GM04503 (cell line): Measurements from ENCODE around the gene NTRK2.

ENCODE experiments used
- DNase-seq: peaks from one replicate; pipeline ENCODE4 v3.0.0-alpha.2; 2012; ENCODE audit warnings: low read depth

Gene NTRK2

GRCh38 chr9:84681516-84682285 is 12.2 kb downstream of the NTRK2 start:
- no peak for DNase-seq

DNA sequence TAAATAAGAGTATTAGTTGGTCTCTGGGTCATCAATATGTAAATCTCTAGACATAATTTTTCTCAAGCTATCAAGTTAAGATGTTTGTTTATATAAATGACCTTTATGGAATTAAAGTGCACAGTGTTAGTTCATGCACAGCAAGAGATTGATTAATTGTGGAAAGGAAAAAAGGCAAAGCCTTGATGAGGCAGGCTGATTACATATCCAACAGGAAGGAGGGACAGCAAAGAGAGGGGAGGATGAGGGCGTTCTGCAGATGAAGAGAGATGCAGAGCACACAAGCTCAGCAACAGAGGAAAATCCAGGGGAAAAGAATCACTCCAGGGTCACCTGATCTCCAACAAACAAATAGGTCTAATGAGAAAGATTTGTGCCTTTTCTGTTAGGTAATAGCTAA is 16.5 kb downstream of the NTRK2 start:
- DNase-seq, result no peak

GRCh38 chr9:84688956-84689355 is 19.4 kb downstream of the NTRK2 start:
- DNase-seq, result no peak

GRCh38 chr9:84691634-84692033 is 22.1 kb downstream of the NTRK2 start:
- DNase-seq, result no peak

GRCh38 chr9:84694248-84694647 is 24.7 kb downstream of the NTRK2 start:
- no peak for DNase-seq

GRCh38 chr9:84697042-84697441 is 27.5 kb downstream of the NTRK2 start:
- DNase-seq, result no peak

DNA sequence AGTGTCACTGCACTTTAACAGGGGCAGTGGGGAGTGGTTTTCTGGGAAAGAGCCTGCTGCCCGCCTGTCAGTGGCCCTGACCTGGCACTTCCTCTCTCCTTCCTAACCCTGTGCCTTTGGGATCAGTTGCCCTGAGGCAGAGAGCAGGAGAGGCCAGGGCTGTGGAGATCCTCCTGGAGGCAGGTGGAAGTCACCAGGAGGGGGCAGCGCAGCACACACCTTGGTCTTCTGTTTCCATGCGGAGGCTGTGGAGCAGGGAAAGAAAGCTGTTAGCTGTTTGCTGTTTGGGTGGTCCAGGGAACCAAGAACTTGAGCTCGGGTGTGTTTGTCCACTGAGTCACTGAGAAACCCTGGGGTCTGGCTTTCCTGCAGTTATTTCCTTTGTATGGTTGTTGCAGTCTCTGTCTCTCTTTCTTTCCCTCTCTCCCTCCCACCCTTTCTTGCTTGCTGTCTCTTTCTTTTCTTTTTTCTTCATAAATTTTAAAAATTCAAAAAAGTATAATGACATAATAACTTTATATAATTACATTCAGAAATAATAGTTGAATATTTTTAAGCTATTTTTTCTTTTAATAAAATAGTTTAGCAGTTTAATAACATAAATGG is 28.1 kb downstream of the NTRK2 start:
- DNase-seq, result no peak

DNA sequence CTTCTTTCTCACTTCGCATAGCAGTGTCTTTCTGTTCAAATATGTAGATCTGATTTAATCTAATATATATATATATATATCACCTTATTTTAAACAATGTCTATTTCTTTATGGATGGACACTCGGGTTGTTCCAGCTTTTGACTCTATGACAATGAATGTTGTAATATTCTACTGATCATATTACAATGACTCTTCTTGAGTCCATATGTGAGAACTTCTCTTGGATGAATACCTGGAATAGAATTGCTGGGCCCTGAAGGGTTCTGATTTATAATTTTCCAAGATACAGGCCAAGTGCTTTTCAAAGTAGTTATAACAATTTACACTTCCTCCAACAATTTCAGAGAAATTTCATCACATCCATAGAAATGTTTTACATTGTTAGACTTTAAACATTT is 28.8 kb downstream of the NTRK2 start:
- DNase-seq, result no peak

DNA sequence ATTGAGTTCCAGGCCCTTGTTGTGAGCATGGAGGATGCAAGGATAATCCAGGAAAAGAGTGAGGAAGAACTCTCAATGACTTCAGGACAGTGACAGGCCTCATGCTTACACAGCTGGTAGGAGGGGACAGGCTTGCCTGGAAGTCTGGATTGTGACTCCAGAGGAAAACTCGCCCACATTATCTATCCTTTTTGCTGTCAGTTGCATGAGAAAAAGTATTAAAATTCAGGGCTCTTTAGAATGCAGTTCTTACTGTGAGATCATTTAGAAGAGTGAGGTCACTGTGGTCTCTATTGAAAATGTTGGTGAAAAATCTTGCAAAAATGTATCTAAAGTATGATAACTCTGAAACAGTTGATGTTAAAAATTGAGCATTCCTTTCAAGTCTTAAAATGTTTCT is 30.5 kb downstream of the NTRK2 start:
- no peak for DNase-seq

GRCh38 chr9:84701801-84702200 is 32.3 kb downstream of the NTRK2 start:
- DNase-seq, result no peak

DNA sequence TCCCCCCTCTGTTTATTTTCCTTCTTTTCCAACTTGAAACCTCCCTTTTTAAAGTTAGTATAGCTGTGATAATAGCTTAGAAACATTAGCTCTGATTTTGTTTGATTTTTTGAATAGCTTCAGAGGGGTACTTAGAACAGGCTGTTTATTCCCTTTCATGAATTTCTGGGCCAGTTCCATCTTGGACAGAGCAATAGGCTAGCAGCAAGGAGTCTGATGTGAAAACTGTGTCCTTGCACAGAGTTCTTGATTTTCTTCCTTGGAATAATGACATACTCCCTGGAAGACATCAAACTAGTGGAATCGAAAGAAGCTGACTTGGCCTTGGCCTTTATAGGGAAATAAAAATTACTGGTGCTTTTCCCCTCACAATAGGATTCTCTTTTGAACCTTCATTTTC is 32.9 kb downstream of the NTRK2 start:
- no peak for DNase-seq

GRCh38 chr9:84703793-84704192 is 34.3 kb downstream of the NTRK2 start:
- no peak for DNase-seq

DNA sequence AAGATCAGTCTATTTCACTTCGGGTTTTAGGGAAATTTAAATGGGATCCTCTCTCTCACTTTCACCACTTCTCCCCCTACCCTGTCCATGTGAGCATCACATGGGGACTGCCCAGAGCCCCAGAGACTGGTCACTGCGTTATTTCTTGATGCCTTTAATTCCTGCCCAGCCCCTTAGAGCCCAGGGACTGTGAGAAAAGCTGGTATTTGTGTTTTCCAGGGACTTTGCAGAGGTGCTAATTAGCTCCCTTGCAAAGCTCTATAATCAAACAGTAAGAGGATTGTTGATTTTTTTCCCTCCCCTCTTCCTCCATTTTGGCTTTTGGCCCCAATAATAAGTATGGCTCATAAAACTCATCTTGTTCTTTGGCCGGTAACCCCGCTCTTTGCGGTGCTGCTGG is 35.6 kb downstream of the NTRK2 start:
- DNase-seq, result no peak

- DNase-seq, result no peak
Measured at GRCh38 chr9:84708400-84708799, 38.9 kb downstream of the NTRK2 start.

DNA sequence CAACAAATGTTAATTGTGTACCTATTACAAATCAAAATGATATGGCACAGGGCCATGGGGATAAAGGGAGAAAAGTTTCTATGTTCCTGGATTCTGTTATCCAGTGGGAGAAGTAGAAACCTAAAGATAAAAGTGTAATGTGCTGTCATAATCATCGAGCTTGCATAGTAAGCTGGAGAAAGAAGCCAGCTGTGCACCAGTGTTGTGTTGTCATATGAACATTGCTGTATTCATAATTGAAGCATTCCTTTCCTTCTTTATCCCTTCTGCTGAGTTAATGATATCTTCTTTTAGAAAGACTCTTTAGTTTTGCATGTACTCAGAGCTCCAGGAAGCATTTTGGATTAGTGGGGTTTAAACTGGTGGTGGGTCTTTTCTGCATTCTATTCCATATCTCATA is 39.5 kb downstream of the NTRK2 start:
- DNase-seq, result no peak

DNA sequence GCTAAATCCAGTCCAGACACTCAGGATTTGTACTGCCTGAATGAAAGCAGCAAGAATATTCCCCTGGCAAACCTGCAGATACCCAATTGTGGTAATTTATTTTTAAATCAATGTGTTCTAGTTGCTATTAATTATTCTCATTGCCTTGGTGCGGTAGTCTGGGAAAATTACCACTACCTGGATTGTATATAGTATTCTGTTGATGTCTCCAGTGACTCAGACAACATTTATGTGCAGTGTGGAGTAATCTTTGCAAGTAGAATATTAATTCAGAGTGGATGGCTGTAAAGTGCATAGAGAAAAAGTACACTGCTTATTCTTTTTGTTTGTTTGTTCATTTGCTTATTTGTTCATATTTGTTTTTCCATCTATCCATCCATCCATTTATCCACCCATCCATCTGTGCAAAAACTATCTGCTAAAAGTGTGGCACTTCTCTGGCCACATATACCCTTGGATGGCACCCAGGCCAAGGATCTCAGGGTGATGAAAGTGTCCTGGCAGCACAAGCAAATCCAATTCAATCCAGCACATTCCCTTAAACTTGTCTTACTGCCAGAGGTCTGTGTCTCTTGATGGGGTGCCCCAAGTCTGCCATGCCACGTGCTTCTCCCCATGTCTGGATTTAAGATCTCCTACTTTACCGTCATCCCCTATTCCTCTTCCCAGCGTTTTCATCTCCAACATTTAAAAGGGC is 41.3 kb downstream of the NTRK2 start:
- no peak for DNase-seq

- DNase-seq, result no peak
Measured at GRCh38 chr9:84711398-84711777, 41.9 kb downstream of the NTRK2 start.

- no peak for DNase-seq
Measured at GRCh38 chr9:84711936-84712335, 42.4 kb downstream of the NTRK2 start.

GRCh38 chr9:84716217-84716616 is 46.7 kb downstream of the NTRK2 start:
- no peak for DNase-seq

- no peak for DNase-seq
Measured at GRCh38 chr9:84718476-84718875, 48.9 kb downstream of the NTRK2 start.

GRCh38 chr9:84722388-84722989 is 53.0 kb downstream of the NTRK2 start:
- DNase-seq, result no peak

DNA sequence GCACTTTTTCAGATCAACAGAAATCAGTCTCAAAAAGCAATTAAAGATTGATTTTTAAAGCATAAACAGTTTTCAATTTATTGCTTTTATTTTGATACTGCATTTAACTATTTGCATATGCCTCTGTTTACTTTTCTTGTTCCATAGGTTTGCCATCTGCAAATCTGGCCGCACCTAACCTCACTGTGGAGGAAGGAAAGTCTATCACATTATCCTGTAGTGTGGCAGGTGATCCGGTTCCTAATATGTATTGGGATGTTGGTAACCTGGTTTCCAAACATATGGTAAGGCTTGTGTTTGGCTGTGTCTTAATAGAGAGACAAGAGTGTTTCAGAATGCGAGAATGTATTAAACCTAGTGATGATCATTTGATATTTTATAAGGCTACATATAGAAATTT is 53.9 kb downstream of the NTRK2 start:
- no peak for DNase-seq

DNA sequence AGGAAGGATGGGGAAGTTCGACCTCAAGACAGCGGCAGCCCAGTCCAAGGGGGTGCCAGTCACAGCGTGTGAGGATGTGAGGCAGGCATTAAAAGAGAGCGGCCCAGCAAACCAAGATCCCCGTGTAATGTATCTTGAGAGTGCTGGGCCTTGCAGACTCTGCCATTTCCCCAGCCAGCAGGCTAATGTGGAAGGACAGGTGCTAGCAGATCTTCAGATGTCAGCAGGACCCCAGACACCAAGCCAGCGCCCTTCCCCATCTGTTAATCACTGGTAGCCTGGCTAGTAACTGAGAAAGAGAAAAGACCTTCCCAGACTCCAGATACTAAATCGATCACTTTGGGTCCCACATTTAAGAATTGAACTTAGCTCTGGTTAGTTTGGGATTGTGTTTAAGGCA is 62.2 kb downstream of the NTRK2 start:
- DNase-seq, result no peak
